K562 (cell line): ENCODE data around the gene ZNF462.
"Not testable (repeated sequence)": the region's sequence is repeated elsewhere in the genome, so short reads cannot be mapped to it uniquely, and the experiment has no call there.

Experiments used
- AFF1 ChIP-seq, 2 experiments: fragments of 450-650 bp; IDR thresholded peaks; 2 replicates each; pipeline ENCODE4 v1.6.1; 2018; ENCODE audit warnings: mild to moderate bottlenecking in 2 of 2, low read depth in 1 of 2; ENCODE audit not compliant: partially characterized antibody in 2 of 2
- CTCF ChIP-seq, 3 experiments: IDR thresholded peaks in 2 of 3; conservative IDR thresholded peaks in 1 of 3; 2 replicates each; pipeline ENCODE4 v1.5.1; 2011 to 2012; ENCODE audit warnings: low read length in 3 of 3, mild to moderate bottlenecking in 3 of 3, control low read depth in 2 of 3, improper control_type of control experiment in 1 of 3, inconsistent platforms in 1 of 3, low read depth in 1 of 3, mixed read lengths in 1 of 3, moderate library complexity in 1 of 3; ENCODE audit not compliant: insufficient read depth in 2 of 3
- NFE2L1 ChIP-seq: fragments of 450-650 bp; IDR thresholded peaks from 2 replicates; pipeline ENCODE4 v1.6.1; 2016; ENCODE audit warnings: missing genetic modification characterization, low read depth, mild to moderate bottlenecking, missing compliant biosample characterization, moderate library complexity, borderline replicate concordance
- RCOR1 ChIP-seq, 2 experiments: IDR thresholded peaks; 2 replicates each; pipeline ENCODE4 v1.6.1; 2012; ENCODE audit warnings: low read depth in 2 of 2, low read length in 2 of 2, borderline replicate concordance in 1 of 2, improper control_type of control experiment in 1 of 2

GRCh38 chr9:106851640-106852039, 11.3 kb upstream of the ZNF462 start:
- TF ChIP-seq AFF1 (IDR thresholded peaks at IDR 0.05; ENCODE audit: low read depth in 1 of 2, partially characterized antibody in 2 of 2); CTCF (IDR thresholded peaks at IDR 0.05 in 2 of 3, conservative IDR thresholded peaks at IDR 0.05 in 1 of 3; ENCODE audit: insufficient read depth in 2 of 3, low read depth in 1 of 3, low read length in 3 of 3); NFE2L1; RCOR1 (IDR thresholded peaks at IDR 0.05; ENCODE audit: borderline replicate concordance in 1 of 2, low read depth in 2 of 2, low read length in 2 of 2): not testable (repeated sequence)
